Activated naive CD8-positive, alpha-beta T cell treated with anti-CD3 and anti-CD28 coated beads, Interleukin-2, amount 50 U/mL, for 16 hours (primary cell): ENCODE data around the gene EXOG.

Source experiments
- DNase-seq: peaks from one replicate; pipeline ENCODE4 v3.0.0-alpha.2; 2020; ENCODE audit warnings: low read depth, low spot score

Gene EXOG

GRCh38 chr3:38545983-38546382, 49.8 kb downstream of the EXOG start:
- DNase-seq = no peak

GRCh38 chr3:38548154-38548931, 52.2 kb downstream of the EXOG start:
- DNase-seq = no peak

GRCh38 chr3:38549082-38549481, 52.9 kb downstream of the EXOG start:
- DNase-seq = no peak

- no peak for DNase-seq
Observed at GRCh38 chr3:38549486-38549885, 53.3 kb downstream of the EXOG start.

- DNase-seq = no peak
Observed at GRCh38 chr3:38549957-38550840, 54.1 kb downstream of the EXOG start.

GRCh38 chr3:38551026-38551832, 55.1 kb downstream of the EXOG start:
- DNase-seq = no peak

GRCh38 chr3:38552364-38552763, 56.2 kb downstream of the EXOG start:
- DNase-seq = no peak

- no peak for DNase-seq
Observed at GRCh38 chr3:38553071-38553470, 56.9 kb downstream of the EXOG start.

- DNase-seq = no peak
Observed at GRCh38 chr3:38554127-38554827, 58.1 kb downstream of the EXOG start.

GRCh38 chr3:38555149-38555840, 59.2 kb downstream of the EXOG start:
- no peak for DNase-seq

- DNase-seq = no peak
Observed at GRCh38 chr3:38555926-38556325, 59.8 kb downstream of the EXOG start.

- DNase-seq = no peak
Observed at GRCh38 chr3:38556640-38557358, 60.7 kb downstream of the EXOG start.

GRCh38 chr3:38558864-38559263, 62.7 kb downstream of the EXOG start:
- no peak for DNase-seq

GRCh38 chr3:38560284-38560683, 64.1 kb downstream of the EXOG start:
- no peak for DNase-seq

- DNase-seq = no peak
Observed at GRCh38 chr3:38560996-38561717, 65.0 kb downstream of the EXOG start.

GRCh38 chr3:38561746-38562466, 65.8 kb downstream of the EXOG start:
- DNase-seq = no peak

- DNase-seq = no peak
Observed at GRCh38 chr3:38562467-38562925, 66.4 kb downstream of the EXOG start.

GRCh38 chr3:38563070-38563885, 67.1 kb downstream of the EXOG start:
- no peak for DNase-seq
